HG02884 (cell line): ENCODE measurements around the gene BNIP2.
"Not testable (repeated sequence)": the region's sequence is repeated elsewhere in the genome, so short reads cannot be mapped to it uniquely, and the experiment has no call there.

Experiments used
- ATAC-seq: cut with Tn5 transposase; IDR thresholded peaks from one replicate; pipeline ENCODE4 v1.9.1; 2021; ENCODE audit warnings: mild to moderate bottlenecking, moderate library complexity; ENCODE audit not compliant: unreplicated experiment

Gene BNIP2

DNA sequence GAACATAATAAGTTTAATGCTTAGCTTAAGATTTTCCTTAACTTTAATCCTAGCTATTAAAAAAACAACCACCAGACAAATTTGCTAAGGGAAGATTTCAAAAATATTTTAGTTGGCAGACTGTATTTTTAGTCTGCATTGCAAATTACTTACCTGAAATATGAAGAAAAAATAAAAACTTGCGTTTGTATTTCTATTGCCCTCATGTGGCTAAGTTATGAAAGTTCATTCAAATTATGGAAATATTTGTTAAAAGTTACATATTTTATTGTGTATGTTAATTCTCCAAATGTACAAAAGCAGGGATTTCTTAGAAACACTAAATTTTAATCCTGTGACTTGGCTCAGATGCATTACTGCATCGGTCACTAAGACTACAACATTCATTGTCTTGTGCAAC lies 46.8 kb downstream of the BNIP2 start:
- no peak for ATAC-seq

DNA sequence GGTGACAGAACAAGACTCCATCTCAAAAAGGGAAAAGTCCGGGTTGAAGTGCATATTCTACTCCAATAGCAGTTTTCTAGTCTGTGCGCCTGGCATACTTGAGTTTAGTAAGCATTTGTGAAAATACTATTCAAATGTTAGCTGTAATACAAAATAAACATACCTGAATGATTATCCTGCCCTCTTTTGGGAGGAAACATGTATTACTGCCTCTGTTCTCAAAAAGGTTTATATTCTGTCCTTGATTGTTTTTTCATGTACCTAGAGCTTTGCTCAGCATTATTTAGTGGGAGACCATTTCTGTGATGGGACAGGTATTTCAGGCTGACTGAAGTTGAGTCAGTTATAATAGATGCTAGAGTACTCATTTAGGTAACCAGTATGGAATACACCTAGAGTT lies 51.6 kb downstream of the BNIP2 start:
- not testable (repeated sequence) for ATAC-seq

DNA sequence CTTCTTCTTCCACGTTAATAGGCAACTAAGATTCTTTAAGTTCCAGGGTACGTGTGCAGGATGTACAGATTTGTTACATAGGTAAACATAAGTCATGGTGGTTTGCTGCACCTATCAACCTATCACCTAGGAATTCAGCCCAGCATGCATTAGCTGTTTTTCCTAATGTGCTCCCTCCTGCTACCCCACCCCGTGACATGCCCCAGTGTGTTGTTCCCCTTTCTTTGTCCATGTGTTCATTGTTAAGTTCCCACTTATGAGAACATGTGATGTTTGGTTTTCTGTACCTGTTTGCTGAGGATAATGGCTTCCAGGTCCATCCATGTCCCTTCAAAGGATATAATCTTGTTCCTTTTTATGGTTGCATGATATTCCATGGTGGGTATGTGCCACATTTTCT lies 52.9 kb downstream of the BNIP2 start:
- no peak for ATAC-seq

DNA sequence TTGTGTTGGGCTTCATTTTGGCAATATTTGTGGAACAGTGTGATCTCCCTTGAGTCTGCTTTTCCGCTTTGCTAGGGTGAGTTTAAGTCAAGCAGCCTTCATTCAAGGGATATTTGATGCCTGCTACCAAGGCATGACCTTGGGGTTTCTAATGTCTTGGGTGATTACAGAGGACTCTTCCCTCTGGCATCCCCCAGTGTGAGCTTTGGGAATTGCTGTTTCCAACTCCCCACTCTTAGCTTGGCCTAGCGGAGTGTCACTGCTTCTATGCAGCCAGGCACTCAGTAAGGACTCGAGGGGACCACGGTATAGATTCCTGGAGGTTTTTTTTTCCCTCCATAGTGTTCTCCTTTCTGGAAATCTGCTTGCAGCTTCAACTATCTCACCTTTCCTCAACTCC lies 56.4 kb downstream of the BNIP2 start:
- no peak for ATAC-seq

DNA sequence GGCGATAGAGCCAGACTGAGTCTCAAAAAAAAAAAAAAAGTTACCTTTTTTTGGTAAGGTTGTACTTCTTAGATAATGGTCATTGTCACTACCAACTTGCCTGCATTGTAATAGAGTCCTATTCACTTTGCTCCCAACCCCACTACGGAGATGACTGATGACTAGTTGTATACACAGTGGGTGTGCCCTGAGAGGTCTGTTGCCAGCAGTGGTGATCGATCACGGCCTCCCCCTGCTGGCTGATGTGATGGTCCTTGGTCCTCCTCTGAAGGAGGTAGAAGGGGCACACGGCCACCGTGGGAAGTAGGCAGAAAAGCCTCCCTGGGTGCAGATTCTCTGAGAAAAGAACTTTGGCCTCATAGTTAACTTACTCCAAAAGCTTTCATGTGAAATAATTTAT lies 66.8 kb downstream of the BNIP2 start:
- peak; percentile 74 for ATAC-seq

DNA sequence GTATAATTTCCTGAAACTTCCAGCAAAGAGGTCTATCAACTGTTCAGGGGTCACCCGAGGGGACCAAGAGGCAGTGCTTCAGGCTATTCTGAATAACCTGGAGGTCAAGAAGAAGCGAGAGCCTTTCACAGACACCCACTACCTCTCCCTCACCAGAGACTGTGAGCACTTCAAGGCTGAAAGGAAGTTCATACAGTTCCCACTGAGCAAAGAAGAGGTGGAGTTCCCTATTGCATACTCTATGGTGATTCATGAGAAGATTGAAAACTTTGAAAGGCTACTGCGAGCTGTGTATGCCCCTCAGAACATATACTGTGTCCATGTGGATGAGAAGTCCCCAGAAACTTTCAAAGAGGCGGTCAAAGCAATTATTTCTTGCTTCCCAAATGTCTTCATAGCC lies 70.7 kb downstream of the BNIP2 start:
- no peak for ATAC-seq

DNA sequence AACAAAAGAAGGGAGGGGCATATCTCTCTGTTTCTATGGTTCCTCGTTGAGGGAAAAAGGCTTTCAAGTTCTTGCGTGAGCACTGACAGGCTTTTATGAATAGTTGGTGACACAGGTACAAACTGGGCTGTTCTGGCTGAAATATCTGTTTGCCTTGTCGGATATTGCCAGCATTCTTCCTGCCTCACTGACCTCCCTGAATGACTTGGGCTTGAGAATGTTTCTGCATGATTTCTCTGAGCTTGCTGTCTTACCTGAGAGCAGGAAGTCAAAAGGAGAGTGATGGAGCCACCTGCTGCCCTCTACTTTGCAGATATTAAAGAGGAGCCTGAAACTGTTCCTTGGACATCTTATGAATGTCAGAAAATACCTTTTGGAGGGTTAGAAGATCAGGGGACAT lies 72.7 kb downstream of the BNIP2 start:
- no peak for ATAC-seq

DNA sequence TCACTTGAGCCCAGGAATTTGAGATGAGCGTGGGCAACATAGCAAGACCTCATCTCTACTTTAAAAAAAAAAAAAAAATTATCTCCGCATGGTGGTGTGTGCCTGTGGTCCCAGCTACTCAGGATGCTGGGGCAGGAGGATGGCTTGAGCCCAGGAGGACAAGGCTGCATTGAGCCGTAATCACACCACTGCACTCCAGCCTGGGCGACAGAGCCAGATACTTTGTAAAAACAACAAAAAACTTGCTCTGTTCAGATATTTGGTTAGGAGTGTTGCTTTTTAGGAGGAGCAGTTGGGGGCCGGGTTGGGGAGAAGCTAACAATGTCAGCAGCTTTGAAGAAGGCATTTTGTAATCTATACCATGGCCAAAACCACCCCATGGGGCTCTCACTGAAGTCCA lies 73.5 kb downstream of the BNIP2 start:
- no peak for ATAC-seq

DNA sequence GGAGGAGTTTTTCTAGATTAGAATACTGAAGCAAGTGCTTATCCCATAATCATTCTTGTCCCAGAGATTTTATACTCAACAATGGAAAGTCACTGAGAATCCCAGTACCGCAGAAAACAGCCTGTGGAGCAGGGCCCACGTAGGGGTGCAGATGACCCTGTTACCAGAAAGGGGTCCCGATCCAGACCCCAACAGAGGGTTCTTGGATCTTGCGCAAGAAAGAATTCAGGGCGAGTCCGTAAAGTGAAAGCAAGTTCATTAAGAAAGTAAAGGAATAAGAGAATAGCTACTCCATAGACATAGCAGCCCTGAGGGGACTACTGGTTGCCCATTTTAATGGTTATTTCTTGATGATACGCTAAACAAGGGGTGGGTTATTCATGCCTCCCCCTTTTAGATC lies 75.0 kb downstream of the BNIP2 start:
- no peak for ATAC-seq

DNA sequence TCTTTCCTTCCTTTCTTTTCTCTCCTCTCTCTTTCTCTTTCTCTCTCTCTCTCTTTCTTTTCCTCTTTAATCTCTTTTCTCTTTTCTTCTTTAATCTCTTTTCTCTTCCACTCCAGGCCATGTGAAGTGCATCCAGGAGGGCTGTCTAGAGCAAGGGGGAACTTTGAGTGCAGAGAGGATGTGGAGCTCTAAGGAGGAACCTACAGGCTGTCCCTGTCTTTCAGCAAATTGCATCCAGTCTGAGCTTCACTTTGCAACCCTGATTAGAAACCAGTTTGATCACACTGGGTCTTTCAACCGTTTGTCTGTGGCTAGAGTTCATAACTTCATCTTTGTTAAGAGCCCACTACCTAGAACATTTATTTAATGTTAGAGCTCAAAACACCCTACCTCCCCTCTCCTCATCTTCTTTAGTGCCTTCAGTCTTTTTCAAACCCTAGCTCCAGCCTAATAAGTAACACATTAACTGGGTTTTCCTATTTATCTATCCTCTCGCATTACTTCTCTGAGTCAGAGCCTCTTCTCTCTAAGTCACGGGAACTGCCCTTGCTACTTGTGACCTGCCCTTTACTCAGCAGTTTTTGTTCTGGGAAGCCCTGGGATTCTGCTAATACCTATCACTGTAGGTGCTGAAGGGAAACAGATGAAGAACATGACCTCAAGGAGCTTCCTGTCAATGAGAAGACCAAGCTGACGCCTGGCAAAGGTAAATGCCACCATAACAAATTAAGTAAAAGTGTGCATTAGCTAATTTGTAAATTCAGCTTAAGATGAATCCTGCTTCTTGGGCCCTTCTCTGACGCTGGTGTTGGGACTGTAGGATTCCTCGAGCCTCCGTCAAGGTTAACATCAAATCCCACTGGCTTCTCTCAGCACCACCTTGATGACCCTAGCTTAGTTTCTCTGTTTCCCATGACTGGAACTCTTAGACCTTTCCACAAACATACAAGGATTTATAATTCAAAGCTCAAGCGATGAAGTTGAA lies 77.6 kb downstream of the BNIP2 start, which contains the start of gene GCNT3:
Gene GCNT3 (plus strand): TSS at position 508 of the 985 bp plus-strand sequence. CDS start 6,456 bp downstream, outside the sequence.
- ATAC-seq, result no peak

DNA sequence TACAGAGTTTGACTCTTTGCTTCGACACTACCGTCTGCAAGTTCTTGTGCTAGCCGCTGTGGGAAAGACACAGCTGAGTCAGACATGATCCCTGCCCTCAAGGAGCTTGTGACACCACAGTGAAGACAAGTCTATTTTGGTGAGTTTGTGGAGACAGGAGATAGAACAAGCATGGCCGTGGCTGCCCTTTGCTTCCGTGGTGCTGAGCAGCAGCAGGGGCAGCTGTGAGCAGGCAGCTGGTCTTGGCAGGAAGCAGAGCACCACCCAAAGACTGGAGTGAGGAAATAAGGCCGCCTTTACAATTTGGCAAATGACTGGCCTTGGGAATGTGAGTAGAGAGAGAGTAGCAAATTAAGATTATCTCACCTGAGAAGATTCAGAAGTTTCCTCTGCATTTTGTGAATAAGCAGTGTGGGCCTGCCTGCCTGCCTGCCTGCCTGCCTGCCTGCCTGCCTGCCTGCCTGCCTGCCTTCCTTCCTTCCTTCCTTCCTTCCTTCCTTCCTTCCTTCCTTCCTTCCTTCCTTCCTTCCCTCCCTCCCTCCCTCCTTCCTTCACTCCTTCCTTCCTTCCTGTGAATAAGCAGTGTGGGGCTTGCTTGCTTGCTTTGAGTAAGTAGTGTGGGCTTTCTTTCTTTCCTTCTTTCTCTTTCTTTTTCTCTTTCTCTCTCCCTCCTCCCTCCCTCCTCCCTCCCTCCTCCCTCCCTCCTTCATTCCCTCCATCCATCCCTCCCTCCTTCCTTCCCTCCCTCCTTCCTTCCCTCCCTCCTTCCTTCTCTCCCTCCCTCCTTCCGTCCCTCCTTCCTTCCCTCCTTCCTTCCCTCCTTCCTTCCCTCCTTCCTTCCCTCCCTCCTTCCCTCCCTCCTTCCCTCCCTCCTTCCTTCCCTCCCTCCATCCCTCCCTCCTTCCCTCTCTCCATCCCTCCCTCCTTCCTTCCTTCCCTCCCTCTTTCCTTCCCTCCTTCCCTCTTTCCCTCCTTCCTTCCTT lies 79.1 kb downstream of the BNIP2 start:
- ATAC-seq, result no peak
